A549 (cell line): ENCODE measurements around the gene CXCL9.

Source experiments
- BHLHE40 ChIP-seq: IDR thresholded peaks from 2 replicates; pipeline ENCODE4 v1.6.1; 2012; ENCODE audit warnings: low read depth, low read length, inconsistent platforms
- CHD2 ChIP-seq: fragments of 150-350 bp; IDR thresholded peaks from 2 replicates; pipeline ENCODE4 v1.6.1; 2014; ENCODE audit warnings: low read length; ENCODE audit not compliant: partially characterized antibody
- CTCF ChIP-seq: fragments of >200 bp; sonication (Bioruptor Twin); formaldehyde crosslinking; IDR thresholded peaks from 3 replicates; pipeline ENCODE4 v1.5.1; 2016
- E2F6 ChIP-seq: IDR thresholded peaks from 2 replicates; pipeline ENCODE4 v1.6.1; 2012; ENCODE audit warnings: low read depth, borderline replicate concordance
- JUN ChIP-seq, 2 experiments: fragments of >200 bp; sonication (Bioruptor Twin); formaldehyde crosslinking; IDR thresholded peaks; 2 replicates in 1 of 2; 3 replicates in 1 of 2; pipeline ENCODE4 v1.6.1; 2016 to 2017
- KDM5A ChIP-seq: fragments of 200-600 bp; sonication (generic); IDR thresholded peaks from 2 replicates; pipeline ENCODE4 v1.6.1; 2016; ENCODE audit warnings: antibody characterized with exemption, mild to moderate bottlenecking
- MAFK ChIP-seq: fragments of 450-650 bp; IDR thresholded peaks from 2 replicates; pipeline ENCODE4 v1.6.1; 2014; ENCODE audit not compliant: partially characterized antibody
- MAX ChIP-seq: IDR thresholded peaks from 2 replicates; pipeline ENCODE4 v1.6.1; 2012
- POLR2A ChIP-seq: IDR thresholded peaks from 2 replicates; pipeline ENCODE4 v1.6.1; 2012; ENCODE audit warnings: mild to moderate bottlenecking, low read length
- RAD21 ChIP-seq, 2 experiments: fragments of >200 bp in 1 of 2; sonication (Bioruptor Twin) in 1 of 2; formaldehyde crosslinking in 1 of 2; IDR thresholded peaks in 1 of 2; conservative IDR thresholded peaks in 1 of 2; 2 replicates in 1 of 2; 3 replicates in 1 of 2; pipeline ENCODE4 v1.6.1; 2012 to 2018; ENCODE audit warnings: inconsistent platforms in 1 of 2
- REST ChIP-seq: fragments of 200-600 bp; sonication (generic); IDR thresholded peaks from 2 replicates; pipeline ENCODE4 v1.6.1; 2016; ENCODE audit warnings: antibody characterized with exemption, mild to moderate bottlenecking, moderate library complexity
- RFX5 ChIP-seq: fragments of 450-650 bp; IDR thresholded peaks from 2 replicates; pipeline ENCODE4 v1.7.1; 2014; ENCODE audit warnings: antibody characterized with exemption, mild to moderate bottlenecking, moderate library complexity
- SMC3 ChIP-seq: fragments of >200 bp; sonication (Bioruptor Twin); formaldehyde crosslinking; IDR thresholded peaks from 3 replicates; pipeline ENCODE4 v1.6.1; 2018; ENCODE audit warnings: inconsistent platforms
- SREBF2 ChIP-seq: fragments of 450-650 bp; IDR thresholded peaks from 2 replicates; pipeline ENCODE4 v1.6.1; 2014; ENCODE audit warnings: mild to moderate bottlenecking, moderate library complexity

- no peak for TF ChIP-seq CTCF
- TF ChIP-seq MAX = no peak
- TF ChIP-seq SMC3 = no peak
- TF ChIP-seq BHLHE40 = no peak
- no peak for TF ChIP-seq POLR2A
- no peak for TF ChIP-seq KDM5A
- no peak for TF ChIP-seq RFX5
- no peak for TF ChIP-seq JUN (IDR thresholded peaks at IDR 0.05)
- no peak for TF ChIP-seq CHD2
- no peak for TF ChIP-seq REST
- no peak for TF ChIP-seq SREBF2
- no peak for TF ChIP-seq E2F6
- TF ChIP-seq RAD21 (conservative IDR thresholded peaks at IDR 0.05 in 1 of 2, IDR thresholded peaks at IDR 0.05 in 1 of 2) = no peak
- TF ChIP-seq MAFK = no peak
Observed at GRCh38 chr4:76022677-76023076, 15.4 kb upstream of the CXCL9 start.
